Spleen (tissue), 7 donors: ENCODE data around the gene UST.

Experiments
- CTCF ChIP-seq, 11 experiments: fragments of 200-600 bp in 7 of 11; fragments of 450-650 bp in 4 of 11; sonication (generic) in 4 of 11; IDR thresholded peaks in 8 of 11; conservative IDR thresholded peaks in 3 of 11; 1 replicate in 7 of 11; 2 replicates in 4 of 11; pipeline versions ENCODE4 v1.4.0 to v1.8.0; 2016 to 2021; ENCODE audit warnings: antibody characterized with exemption in 11 of 11, inconsistent platforms in 4 of 11, mild to moderate bottlenecking in 1 of 11
- POLR2A ChIP-seq, 3 donors: fragments of 450-650 bp; IDR thresholded peaks; one replicate each; pipeline ENCODE4 v1.5.1; 2017; ENCODE audit warnings: antibody characterized with exemption in 3 of 3, mild to moderate bottlenecking in 1 of 3
- POLR2AphosphoS5 ChIP-seq, 3 donors: sonication (generic); formaldehyde crosslinking; IDR thresholded peaks; one replicate each; pipeline ENCODE4 v1.5.1; 2017; ENCODE audit warnings: antibody characterized with exemption in 3 of 3
- donor health status: DM: no; HTN: no; CAD: no; lungs with moderate emphysema.
- donor health status: DM: no; HTN: no; CAD: no.
- donor health status: DM: no; HTN: no; CAD: no.

GRCh38 chr6:148868901-148869300 is 122.1 kb downstream of the UST start:
- no peak for TF ChIP-seq CTCF (IDR thresholded peaks at IDR 0.05 in 8 of 11, conservative IDR thresholded peaks at IDR 0.05 in 3 of 11)
- TF ChIP-seq POLR2AphosphoS5 (IDR thresholded peaks at IDR 0.05): no peak
- TF ChIP-seq POLR2A (IDR thresholded peaks at IDR 0.05): no peak
